SK-N-SH (cell line): ENCODE data around the gene KIR2DL4.
"Not testable (repeated sequence)": the region's sequence is repeated elsewhere in the genome, so short reads cannot be mapped to it uniquely, and the experiment has no call there.

Experiments used
- CHD2 ChIP-seq: fragments of 150-350 bp; IDR thresholded peaks from 2 replicates; pipeline ENCODE4 v1.6.1; 2018; ENCODE audit warnings: low read length; ENCODE audit not compliant: partially characterized antibody
- EP300 ChIP-seq, 2 experiments: IDR thresholded peaks; 2 replicates each; pipeline versions ENCODE4 v1.4.0 to v1.6.1; 2012; ENCODE audit warnings: borderline replicate concordance in 1 of 2, low read depth in 1 of 2, low read length in 1 of 2
- EZH2phosphoT487 ChIP-seq: fragments of 200-600 bp; sonication (generic); IDR thresholded peaks from 2 replicates; pipeline ENCODE4 v1.6.1; 2017; ENCODE audit warnings: low read depth, mixed run types, mild to moderate bottlenecking, antibody characterized with exemption, moderate library complexity, borderline replicate concordance
- FOXJ3 ChIP-seq: sonication (generic); formaldehyde crosslinking; IDR thresholded peaks from 2 replicates; pipeline ENCODE4 v1.5.1; 2020; ENCODE audit warnings: mild to moderate bottlenecking, missing genetic modification reagents
- JUND ChIP-seq: IDR thresholded peaks from 2 replicates; pipeline ENCODE4 v1.4.0; 2012
- MAX ChIP-seq: IDR thresholded peaks from 2 replicates; pipeline ENCODE4 v1.4.0; 2012; ENCODE audit warnings: low read depth
- MXI1 ChIP-seq: IDR thresholded peaks from 2 replicates; pipeline ENCODE4 v1.6.1; 2012; ENCODE audit warnings: mild to moderate bottlenecking, low read depth, low read length, improper control_type of control experiment
- POLR2AphosphoS5 ChIP-seq: IDR thresholded peaks from 2 replicates; pipeline ENCODE4 v1.6.1; 2012; ENCODE audit warnings: low read depth, low read length
- RAD21 ChIP-seq: IDR thresholded peaks from 2 replicates; pipeline ENCODE4 v1.6.1; 2012; ENCODE audit warnings: mild to moderate bottlenecking, low read length
- SMC3 ChIP-seq: IDR thresholded peaks from 2 replicates; pipeline ENCODE4 v1.6.1; 2012; ENCODE audit warnings: low read depth, low read length, improper control_type of control experiment
- TAF1 ChIP-seq: IDR thresholded peaks from 2 replicates; pipeline ENCODE4 v1.6.1; 2012; ENCODE audit warnings: low read depth, mild to moderate bottlenecking, low read length, moderate library complexity, borderline replicate concordance
- USF2 ChIP-seq: fragments of 150-350 bp; IDR thresholded peaks from 2 replicates; pipeline ENCODE4 v1.6.1; 2017; ENCODE audit warnings: antibody characterized with exemption, low read length, low read depth, borderline replicate concordance
- TF ChIP-seq, protein P1 (sequence below): fragments of 200-600 bp; sonication (generic); IDR thresholded peaks from 2 replicates; pipeline ENCODE4 v1.6.1; 2017; ENCODE audit warnings: antibody characterized with exemption, mild to moderate bottlenecking, moderate library complexity
- TF ChIP-seq, protein P2 (sequence below): IDR thresholded peaks from 2 replicates; pipeline ENCODE4 v1.6.1; 2012; ENCODE audit warnings: mild to moderate bottlenecking, low read depth, low read length, moderate library complexity

GRCh38 chr19:54756204-54757110, 47.0 kb upstream of the KIR2DL4 start:
- TF ChIP-seq, protein P1, sequence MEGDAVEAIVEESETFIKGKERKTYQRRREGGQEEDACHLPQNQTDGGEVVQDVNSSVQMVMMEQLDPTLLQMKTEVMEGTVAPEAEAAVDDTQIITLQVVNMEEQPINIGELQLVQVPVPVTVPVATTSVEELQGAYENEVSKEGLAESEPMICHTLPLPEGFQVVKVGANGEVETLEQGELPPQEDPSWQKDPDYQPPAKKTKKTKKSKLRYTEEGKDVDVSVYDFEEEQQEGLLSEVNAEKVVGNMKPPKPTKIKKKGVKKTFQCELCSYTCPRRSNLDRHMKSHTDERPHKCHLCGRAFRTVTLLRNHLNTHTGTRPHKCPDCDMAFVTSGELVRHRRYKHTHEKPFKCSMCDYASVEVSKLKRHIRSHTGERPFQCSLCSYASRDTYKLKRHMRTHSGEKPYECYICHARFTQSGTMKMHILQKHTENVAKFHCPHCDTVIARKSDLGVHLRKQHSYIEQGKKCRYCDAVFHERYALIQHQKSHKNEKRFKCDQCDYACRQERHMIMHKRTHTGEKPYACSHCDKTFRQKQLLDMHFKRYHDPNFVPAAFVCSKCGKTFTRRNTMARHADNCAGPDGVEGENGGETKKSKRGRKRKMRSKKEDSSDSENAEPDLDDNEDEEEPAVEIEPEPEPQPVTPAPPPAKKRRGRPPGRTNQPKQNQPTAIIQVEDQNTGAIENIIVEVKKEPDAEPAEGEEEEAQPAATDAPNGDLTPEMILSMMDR: not testable (repeated sequence)
- not testable (repeated sequence) for TF ChIP-seq JUND; USF2; EZH2phosphoT487; CHD2; FOXJ3 (CRISPR knock-in tag); TAF1; MXI1; RAD21; POLR2AphosphoS5; EP300 (IDR thresholded peaks at IDR 0.05; ENCODE audit: borderline replicate concordance in 1 of 2, low read depth in 1 of 2, low read length in 1 of 2); MAX; SMC3
- TF ChIP-seq, protein P2, sequence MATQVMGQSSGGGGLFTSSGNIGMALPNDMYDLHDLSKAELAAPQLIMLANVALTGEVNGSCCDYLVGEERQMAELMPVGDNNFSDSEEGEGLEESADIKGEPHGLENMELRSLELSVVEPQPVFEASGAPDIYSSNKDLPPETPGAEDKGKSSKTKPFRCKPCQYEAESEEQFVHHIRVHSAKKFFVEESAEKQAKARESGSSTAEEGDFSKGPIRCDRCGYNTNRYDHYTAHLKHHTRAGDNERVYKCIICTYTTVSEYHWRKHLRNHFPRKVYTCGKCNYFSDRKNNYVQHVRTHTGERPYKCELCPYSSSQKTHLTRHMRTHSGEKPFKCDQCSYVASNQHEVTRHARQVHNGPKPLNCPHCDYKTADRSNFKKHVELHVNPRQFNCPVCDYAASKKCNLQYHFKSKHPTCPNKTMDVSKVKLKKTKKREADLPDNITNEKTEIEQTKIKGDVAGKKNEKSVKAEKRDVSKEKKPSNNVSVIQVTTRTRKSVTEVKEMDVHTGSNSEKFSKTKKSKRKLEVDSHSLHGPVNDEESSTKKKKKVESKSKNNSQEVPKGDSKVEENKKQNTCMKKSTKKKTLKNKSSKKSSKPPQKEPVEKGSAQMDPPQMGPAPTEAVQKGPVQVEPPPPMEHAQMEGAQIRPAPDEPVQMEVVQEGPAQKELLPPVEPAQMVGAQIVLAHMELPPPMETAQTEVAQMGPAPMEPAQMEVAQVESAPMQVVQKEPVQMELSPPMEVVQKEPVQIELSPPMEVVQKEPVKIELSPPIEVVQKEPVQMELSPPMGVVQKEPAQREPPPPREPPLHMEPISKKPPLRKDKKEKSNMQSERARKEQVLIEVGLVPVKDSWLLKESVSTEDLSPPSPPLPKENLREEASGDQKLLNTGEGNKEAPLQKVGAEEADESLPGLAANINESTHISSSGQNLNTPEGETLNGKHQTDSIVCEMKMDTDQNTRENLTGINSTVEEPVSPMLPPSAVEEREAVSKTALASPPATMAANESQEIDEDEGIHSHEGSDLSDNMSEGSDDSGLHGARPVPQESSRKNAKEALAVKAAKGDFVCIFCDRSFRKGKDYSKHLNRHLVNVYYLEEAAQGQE: not testable (repeated sequence)
